GM18520 (cell line): ENCODE results near the gene MGA.

Source experiments
- ATAC-seq: cut with Tn5 transposase; IDR thresholded peaks from one replicate; pipeline ENCODE4 v1.9.1; 2021; ENCODE audit not compliant: unreplicated experiment

Gene MGA

GRCh38 chr15:41780266-41780665 lies 120.1 kb downstream of the MGA start:
- no peak for ATAC-seq

- ATAC-seq, result no peak
Observed at GRCh38 chr15:41780727-41781126, 120.5 kb downstream of the MGA start.

DNA sequence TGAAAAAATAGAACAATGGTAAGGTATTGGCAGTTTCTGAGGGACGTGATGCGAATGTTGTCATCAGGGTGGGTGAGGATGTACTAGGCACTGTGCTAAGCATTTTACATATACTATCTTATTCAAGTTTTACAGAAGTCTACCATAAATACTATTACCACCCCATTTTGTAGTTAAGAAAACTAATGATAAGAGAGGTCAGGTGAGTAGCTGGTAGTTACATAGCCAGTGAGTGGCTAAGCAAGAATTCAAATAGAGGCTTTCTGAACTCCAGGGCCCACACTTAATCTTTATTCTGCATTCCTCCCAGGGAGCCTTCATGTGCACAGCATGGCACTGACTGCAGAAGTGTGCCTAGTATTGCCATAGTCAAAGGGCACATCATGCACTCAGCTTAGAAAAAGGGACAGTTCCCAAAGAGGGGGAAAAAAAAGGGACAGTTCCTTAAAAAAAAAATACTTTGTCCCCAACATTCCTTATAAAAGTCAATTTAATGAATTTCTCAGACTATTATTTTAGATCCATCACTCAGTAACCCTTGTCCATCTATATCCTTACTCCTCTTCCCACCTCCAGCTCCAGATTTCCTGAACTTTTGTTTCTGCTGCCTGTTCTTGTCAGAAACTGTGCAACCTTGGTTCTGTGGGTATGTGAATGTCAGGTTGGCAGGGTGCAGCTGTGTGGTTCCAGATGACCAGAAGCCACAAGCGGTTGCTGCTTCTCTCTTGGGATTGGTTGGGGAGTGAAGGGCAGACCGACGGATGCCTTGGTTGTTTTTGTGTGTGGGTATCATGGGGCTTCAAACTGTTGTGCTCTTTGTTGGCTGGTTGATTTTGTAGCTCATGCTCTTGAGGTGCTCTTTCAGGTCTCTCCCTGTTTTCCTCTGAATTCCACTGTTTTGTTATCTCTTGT lies 122.4 kb downstream of the MGA start:
- no peak for ATAC-seq

DNA sequence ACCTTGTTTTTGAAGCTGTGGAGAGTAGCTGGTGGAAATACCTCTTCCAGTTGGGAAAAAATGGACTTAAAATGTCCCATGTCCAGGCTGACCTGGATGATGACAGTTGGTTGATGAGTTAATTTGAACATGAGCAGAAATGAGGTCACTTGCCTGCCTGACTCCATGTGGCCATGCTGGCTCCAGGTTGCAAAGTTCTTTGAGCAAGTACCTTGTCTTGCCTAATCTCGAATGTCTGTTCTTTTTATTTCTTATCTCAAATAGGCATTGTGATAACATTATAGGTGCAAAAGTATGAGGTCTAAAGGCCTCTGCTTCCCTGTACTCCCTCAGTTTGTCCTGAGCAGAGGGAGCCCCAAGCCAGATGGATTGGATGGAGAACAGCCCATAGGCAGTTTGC lies 123.1 kb downstream of the MGA start:
- no peak for ATAC-seq

DNA sequence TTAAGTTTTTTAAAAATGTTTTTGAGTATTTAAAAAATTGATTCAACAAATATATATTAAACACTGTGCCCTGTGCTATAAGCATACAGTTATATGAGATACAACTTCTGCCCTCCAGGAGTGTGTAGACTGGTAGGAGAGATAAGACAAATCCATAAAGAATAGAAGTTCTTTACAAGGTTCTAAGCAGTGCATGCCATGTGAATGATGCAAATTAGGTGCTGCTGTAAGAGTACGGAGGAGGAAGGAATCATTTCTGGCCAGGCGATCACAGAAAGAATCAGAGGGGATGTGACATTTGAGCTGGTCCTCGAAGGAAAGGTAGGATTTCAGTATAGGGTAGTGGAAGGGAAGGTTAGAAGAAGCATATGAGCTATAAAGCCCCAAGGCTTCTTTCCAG lies 128.1 kb downstream of the MGA start:
- ATAC-seq, result no peak

DNA sequence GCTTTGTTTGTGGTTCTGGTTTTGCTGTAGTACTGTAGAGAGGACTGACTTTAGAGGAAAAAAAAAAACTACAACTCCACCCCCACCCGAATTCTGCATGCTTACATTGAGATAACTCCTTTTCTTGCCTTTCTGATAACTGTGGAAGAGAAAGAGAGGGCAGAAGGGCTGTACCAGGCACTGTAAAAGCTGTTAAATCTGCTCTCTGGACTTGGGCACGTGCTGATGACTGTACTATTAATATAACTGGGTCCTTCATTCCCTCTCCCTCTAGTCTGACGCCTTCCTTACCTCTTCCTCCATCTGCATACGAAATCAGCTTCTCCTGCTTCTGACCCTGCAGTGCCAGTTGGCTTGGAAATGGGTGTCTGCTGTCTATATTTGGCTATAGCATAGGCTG lies 129.0 kb downstream of the MGA start:
- ATAC-seq, result no peak

- ATAC-seq, result no peak
Observed at GRCh38 chr15:41789662-41790061, 129.5 kb downstream of the MGA start.

GRCh38 chr15:41790169-41790568 lies 130.0 kb downstream of the MGA start:
- ATAC-seq, result no peak

GRCh38 chr15:41790756-41791546 lies 130.7 kb downstream of the MGA start:
- ATAC-seq, result no peak

GRCh38 chr15:41791547-41791937 lies 131.3 kb downstream of the MGA start:
- ATAC-seq, result no peak

DNA sequence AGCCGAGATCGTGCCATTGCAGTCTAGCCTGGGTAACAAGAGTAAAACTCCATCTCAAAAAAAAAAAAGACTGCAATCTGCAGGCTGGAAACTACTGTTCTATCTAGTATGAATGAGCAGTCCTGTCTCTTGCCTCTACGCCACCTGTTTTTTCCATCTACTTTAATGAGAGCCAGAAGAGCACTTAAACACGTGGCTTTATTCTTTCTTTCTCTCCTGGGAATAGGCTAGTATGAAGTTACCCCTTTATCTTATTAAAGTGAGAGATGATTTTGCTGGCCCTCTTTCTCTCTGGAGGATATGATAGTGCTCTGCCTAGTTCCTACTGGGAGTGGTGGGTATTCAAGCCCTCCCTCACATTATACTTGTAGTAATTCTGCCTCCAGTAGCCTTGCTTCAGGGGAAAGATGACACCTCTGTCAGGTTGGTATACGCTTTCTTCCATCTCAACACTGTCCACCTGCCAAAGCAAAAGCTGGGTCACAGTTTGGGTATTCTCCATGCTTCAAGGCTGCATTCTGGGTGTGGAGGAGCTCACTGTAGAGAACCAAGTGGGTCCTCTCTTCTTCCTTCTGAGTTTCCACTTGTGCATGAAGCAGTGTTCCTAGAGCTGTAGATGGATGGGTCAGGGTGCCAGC lies 131.9 kb downstream of the MGA start:
- ATAC-seq, result no peak

DNA sequence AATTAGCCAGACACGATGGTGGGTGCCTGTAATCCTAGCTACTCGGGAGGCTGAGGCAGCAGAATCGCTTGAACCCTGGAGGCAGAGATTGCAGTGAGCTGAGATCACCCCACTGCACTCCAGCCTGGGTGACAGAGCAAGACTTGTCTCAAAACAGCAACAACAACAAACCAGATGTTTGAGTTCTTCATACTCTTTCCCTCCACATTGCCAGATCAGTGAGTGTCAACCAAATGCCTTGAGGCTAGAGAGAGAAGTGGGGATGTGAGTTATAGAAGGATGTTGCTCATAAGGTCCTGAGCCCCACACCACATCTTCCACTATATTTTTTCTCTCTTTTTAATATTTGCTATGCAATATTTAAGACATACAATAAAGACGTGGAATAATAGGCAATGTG lies 133.9 kb downstream of the MGA start:
- ATAC-seq, result no peak

DNA sequence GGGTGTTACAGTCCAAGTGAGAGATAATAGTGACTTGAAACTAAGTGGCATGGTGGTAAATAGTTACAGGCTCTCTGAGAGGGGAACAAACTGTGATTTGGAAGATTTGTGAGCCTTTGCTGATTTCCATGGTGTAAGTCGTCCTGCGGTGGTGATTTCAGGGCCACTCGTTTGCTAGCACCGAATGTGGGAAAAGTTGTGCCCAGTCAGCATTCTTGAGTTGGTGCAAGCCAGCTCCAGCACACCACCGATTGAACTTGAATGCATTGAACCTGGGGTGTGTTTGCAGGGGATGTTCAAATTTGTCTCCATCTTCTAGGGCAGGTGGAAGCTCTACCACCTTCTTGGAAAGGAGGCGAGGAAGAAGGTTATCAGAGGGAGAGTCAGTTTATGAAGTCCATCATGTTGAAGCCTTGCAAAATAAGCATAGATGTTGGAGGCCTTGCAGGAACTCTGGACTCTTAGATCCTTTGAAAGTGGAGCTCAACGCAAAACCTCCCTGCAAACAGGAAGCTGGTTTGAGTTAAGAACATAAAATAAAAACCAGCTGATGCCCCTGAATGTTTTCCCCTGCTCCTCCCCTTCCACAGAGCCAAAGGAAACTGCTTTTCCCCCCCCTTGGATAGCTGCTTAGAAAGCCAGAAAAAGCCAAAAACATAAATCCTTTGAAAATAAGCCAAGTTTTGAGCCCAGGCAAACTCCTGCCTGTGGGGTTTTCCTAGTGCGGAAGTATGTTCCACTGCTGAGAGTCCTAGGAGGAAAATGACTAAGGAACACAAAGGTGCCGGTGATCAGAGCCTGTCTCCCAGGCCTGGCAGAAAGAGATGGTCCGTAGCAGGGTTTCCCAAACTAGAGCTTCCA lies 136.0 kb downstream of the MGA start:
- ATAC-seq, result no peak

GRCh38 chr15:41797201-41797944 lies 137.2 kb downstream of the MGA start:
- no peak for ATAC-seq

- ATAC-seq, result no peak
Observed at GRCh38 chr15:41798607-41799487, 138.6 kb downstream of the MGA start.

DNA sequence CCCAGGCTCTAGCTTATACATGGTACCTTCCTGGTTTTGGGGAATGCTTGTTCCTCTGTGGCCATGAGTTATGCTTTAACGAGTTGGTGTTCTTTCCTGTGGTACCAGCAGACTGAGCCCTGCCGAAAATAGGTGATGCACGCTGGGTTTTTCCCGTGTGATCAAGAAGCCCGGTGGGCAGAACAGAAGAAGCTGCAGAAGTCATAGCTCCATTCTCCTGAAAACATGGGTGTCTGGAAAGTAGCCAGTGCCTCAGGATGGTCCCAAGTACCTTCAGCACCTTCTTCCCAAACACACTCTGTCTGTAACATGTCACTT lies 139.2 kb downstream of the MGA start:
- ATAC-seq, result no peak

DNA sequence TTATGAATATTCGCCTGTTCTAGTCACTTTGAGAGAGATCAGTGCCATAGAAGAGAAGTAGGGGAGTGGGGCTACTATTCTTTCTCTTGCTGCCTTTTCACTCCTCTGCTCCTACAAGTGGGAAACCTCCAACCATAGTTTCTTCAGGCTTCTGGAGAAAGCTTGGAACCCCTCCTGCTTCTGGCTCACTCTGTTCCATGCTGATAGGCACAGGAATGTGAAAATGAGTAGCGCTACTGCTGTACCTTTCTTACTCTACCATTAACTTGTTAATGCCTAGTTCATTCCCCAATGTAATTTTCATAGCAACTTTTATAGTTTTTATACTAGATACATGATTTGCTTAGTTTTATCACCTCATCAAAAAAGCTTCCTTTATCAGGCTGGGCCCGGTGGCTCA lies 141.0 kb downstream of the MGA start:
- ATAC-seq, result no peak

DNA sequence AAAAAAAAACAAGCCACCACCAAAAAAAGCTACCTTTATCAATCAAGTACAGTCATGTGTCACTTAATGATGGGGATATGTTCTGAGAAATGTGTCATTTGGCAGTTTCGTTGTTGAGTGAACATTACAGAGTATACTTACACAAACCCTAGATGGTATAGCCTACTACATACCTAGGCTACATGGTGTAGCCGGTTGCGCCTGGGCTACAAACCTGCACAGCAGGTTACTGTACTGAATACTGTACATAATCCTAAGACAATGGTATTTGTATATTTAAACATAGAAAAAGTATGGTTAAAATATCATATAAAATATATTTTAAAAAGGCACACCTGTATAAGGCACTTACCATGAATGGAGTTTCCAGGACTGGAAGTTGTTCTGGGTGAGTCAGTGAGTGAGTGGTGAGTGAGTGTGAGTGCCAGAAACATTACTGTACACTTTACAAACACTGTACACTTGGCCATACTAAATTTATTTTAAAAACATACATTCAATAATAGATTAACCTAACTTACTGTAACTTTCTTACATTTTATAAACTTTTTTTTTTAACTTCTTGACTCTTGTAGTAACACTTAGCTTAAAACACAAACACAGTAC lies 141.7 kb downstream of the MGA start:
- ATAC-seq, result no peak

GRCh38 chr15:41804361-41804760 lies 144.2 kb downstream of the MGA start:
- no peak for ATAC-seq
